HG02943 (cell line): Measurements from ENCODE around the gene TTC23.

Experiments
- ATAC-seq: cut with Tn5 transposase; IDR thresholded peaks from one replicate; pipeline ENCODE4 v1.9.1; 2021; ENCODE audit warnings: mild to moderate bottlenecking, low read depth, moderate library complexity; ENCODE audit not compliant: unreplicated experiment

Gene TTC23

GRCh38 chr15:99167201-99167600 lies 82.2 kb downstream of the TTC23 start:
- no peak for ATAC-seq

GRCh38 chr15:99165956-99166689 lies 83.3 kb downstream of the TTC23 start:
- ATAC-seq = no peak

DNA sequence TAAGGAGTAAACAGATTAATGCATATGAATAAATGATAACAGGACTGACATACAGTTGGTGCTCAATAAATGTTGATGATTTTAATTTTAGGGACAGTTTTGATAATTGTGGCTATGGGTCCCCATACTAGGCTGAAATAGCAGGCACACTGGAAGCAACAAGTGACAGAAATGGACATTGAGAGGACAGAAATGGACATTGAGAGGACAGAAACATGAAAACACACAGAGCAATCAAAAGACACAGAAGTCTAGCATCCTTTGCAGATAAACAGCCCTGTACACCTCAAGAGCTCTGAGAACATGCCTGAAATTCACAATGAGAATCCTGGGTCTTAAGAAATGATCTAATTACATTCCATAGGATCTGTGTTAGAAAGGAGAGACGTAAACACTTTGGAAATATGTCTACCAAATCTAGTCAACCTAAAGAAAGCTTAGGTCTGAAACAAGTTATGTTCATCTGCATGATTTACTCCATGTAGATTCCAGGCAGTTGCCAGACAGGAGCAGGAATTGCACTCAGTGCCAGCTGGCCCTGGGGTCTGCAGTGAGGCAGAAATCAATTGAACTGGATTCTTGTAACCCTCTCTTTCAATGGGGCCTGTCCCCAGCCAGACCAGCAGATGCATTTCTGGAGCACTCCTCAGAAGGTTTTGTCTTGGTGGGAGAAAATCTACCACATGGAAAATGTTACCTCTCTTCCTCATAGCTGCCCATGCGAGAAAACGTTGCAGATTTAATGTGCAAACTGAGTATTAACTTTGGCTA lies 84.2 kb downstream of the TTC23 start:
- no peak for ATAC-seq

DNA sequence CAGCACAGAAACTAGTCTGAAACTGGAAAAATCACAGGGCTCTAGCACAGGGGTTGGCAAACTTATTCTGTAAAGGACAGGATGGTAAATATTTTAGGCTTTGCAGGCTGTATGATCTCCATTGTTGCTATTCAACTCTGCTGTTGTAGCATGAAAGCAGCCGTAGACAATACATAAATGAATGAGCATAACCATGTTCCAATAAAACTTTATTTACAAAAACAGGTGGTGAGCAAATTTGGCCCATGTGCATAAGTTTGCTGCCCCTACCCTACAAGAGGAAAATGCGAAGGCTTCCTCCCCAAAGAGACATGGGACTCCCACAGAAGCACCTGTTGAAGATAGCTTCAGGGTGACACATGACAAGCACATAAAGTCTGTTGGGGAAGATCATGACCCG lies 85.3 kb downstream of the TTC23 start:
- ATAC-seq = no peak

DNA sequence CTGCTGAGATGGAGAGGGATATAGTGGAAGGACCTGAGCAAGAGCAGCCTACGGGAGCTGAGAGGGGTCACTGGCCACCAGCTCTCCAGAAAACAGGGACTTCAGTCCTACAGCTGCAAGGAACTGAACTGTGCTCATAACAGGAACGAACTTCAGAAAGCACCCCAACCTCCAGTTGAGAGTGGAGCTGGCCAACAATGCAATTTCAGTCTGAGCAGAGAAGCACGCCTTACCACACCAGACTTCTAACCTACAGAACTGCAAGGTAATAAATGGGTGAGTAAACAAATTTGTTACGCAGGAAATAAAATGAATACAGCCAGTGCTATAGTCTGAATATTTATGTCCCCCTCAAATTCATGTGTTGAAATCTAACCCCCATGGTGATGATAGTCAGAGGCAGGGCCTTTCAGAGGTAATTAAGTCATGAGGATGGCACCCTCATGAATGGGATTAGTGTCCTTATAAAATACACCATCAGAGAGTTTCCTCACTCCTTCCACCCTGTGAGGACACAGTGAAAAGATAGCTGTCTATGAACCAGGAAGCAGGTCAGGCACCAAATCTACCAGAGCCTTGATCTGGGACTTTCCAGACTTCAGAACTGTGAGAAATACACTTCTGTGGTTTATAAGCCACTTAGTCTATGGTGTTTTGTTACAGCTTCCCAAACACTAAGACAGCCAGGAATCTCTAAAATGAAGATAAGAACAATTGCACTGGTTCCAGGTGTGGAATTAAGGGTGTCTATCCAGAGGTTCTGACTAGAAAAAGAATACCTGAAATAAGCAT lies 85.9 kb downstream of the TTC23 start:
- no peak for ATAC-seq

DNA sequence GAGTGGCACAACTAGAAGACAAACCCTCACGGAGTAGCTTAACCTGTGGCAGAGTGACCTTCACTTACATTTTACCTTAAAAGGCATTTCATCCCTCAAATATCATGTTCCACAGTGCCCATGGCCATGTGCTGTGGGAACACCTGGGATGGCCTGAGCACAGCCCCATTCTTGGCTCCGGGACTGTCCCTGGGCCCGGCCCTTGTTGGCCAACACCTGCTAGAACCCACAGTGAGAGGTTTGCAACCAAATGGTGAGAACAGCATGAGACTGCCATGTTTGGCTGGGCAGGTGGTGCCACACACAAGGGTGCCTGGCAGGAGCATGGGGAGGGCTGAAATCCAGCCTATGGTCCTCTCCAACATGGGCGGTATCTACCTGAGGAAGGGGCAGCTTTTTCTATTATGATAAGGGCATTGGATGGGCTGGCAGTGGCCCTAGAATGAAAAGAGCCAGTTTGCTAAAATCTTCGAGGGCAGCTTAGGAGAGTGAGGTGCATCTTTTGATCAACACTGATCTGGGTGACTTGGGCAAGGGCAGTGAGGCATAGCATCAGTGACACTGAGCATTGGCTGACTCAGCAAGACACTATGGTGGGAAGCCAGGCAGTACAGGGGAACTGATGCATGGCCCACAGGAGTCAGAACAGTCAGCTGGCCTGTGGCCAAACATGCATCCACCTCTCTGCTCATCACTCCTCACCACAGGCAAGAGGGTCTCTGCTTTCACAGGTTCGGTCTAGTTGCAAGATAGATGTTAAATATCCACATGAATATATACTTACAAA lies 90.6 kb downstream of the TTC23 start:
- ATAC-seq = no peak

DNA sequence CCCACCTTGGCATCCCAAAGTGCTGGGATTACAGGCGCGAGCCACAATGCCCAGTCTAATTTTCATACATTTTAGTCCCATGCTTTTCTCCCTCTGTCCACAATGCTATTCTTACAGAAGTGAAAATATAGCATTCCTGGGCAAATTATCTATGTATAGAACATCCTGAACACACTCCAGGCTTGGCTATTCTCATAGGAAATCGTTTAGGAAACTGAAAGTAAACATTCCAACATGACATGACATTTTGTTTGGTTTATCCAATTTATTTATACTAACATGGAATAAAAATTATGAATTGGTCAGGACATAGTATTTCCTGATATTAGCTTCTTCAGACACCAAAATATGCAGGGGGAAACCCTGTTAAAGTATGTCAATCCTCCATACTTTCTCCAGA lies 91.9 kb downstream of the TTC23 start:
- ATAC-seq = no peak

GRCh38 chr15:99155961-99156443 lies 93.4 kb downstream of the TTC23 start:
- no peak for ATAC-seq

GRCh38 chr15:99154271-99154670 lies 95.1 kb downstream of the TTC23 start:
- ATAC-seq = no peak

DNA sequence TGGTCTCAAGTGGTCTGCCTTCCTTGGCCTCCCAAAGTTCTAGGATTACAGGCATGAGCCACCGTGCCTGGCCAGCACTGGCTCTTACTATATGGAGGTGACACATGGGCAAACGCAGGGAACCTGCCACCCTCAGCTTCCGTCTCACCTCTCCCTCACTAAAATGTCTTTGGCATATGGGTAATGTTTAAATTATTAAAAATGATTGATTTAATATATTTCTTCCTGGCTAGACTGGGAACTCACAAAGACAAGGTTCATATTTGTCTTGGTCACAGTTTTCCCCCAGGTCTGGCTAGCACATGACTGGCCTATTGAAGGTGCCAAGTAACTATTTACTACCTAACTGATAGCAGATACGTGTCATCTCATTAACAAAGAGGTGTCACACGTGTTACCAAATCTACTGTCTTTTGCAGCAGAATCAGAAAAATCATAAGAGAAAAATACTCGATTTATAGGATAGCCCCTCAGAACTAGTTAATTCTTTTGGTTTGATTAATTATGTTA lies 96.3 kb downstream of the TTC23 start:
- ATAC-seq = no peak

DNA sequence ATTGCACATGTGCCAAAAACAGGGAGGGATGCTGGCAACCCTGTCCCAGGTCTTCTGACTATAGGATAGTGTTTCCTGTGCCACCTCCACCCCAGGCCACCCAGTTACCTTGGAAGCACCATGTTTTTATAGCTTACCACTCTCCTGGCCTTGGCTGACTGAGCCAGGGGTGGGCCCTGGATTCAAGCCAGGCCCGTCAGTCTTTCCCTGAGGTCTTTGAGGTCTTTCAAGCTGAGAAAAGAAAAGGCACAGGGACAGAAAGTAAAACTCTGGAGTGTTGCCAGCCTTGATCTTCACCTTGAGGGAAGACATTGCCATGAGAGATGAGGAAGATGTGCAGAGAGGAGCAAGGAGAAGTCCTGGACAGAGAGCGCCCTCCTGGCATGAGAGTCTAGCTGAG lies 98.2 kb downstream of the TTC23 start:
- no peak for ATAC-seq

- ATAC-seq = no peak
These were observed 100.0 kb downstream of the TTC23 start for GRCh38 chr15:99149366-99149765.

DNA sequence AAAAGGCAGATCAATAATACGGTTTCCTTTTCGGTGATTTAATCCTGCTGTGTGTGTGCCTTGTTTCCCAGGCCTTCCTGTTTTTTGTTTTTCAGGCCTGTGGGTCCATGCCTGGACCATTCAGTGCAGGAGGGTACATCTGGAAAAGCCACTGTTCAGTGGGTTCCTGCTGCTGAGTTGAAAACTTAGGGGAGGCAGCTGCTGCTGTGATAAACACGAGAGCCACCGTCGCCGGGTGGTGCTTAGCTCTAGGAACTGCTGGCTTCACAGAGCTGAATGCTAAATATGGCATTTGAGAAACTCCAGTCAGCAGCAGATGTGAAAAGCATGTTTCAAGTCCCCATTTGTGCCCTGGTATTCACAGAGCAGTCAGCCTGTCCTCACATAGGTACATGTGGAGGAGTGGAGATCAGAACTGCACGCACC lies 100.5 kb downstream of the TTC23 start:
- ATAC-seq = no peak

- ATAC-seq = no peak
These were observed 102.7 kb downstream of the TTC23 start for GRCh38 chr15:99146661-99147060.

- ATAC-seq = no peak
These were observed 103.6 kb downstream of the TTC23 start for GRCh38 chr15:99145778-99146177.

GRCh38 chr15:99145005-99145404 lies 104.4 kb downstream of the TTC23 start:
- ATAC-seq = no peak

DNA sequence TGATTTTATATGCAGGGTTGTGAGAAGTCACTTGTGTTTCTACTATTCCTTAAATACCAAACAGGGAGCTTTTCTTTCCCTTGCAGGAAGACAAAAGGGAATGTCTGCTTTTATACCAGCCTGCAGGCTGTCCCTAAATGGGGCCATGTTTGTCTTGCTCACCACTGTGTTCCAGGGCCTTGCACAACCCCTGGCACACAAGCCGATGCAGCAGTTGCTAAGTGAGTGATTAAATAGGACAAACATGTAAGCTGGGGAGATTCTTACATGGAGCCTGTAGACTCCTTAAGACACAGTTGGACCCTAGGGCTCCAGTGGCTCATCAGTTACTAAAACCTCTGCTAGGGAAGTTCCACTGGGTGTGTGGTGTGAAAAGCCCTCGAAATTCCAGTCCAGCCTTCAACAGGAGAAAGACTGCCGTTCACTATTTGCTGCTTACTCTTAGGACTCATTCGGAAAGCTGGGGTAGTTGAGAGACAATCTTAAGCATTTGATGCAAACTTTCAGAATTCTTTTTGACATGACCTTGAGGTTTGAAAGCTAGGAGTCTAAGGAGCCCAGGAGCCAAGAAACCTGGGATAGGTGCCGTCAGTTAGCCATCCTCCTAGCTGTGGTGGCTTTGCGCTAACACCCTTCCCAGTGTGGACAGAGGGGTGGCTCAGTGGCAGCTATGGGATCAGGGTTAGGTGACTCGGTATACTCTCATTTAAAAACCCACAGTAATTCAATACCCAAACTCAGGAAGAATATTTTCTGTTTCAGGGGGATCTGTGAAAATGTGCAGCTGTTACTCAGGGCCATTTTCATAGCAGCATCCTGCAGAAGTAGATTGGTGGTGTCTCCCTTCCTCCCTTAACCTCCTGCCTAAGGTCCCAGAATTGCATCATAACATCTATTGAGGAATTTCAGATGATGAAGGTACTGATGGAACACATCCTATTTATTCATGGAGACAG lies 105.4 kb downstream of the TTC23 start:
- no peak for ATAC-seq

DNA sequence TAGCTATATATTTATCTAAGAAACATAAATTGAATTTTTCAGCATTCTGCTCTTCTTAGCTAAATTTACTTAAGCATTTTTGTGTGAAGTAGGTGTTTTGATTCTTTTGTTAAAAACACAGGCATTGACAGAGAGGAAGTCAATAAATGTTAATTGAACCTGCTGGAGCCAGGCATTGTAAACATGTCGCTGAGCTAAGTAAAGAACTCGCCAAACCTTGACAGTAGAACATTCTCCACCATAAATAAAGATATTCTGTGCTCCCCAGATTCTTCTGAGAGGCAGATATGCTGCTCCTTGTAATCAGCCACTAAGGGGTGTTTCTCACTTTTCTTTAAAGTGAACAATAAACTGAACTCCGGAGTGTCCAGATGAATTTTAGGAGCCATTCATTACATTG lies 106.1 kb downstream of the TTC23 start:
- ATAC-seq = no peak

DNA sequence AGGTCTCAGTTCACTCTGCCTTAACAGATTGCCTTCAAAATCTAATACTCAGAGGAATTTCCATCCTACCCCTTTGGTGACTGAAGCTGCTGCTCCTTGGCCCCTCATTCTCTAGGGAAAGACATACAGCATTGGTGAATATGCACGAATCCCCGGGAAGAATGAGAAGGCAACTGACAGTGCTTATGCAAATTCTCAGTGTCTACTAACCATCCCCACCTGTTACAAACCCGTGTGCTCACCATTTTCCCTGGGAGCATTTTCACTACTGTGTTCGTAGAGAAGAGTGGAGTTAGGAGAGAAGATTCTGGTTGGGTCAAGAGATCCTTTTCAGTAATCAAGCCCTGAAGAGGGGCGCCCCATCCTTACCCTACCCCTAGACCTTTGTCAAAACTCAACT lies 106.8 kb downstream of the TTC23 start:
- ATAC-seq = no peak
